ENCODE data around the gene ATF4. TPM values are rescaled to one million over a fixed set of nuclear protein-coding genes. Genes with fewer than 3 reads are reported as not detected.
A peak's percentile ranks its signal among the peaks of the same experiment; 100 is the strongest.

The ATF4 gene
- total RNA-seq, 1 experiment from 2014 or later = 488 TPM

- Histone ChIP-seq H3K27ac (no peak overlapping the region), H3K79me2 (ENCODE audit: low read depth) (peaks cover 41% of the 10 kb centered on the region), H3K4me1 (replicated peaks; ENCODE audit: insufficient read depth) (no peaks in the 10 kb centered on the region), H3K9me3 (ENCODE audit: insufficient read depth, low read depth) (no peaks in the 10 kb centered on the region), H4K20me1 (ENCODE audit: insufficient read depth) (peaks cover 46% of the 10 kb centered on the region), H3K4me2 (no peak overlapping the region), H3K27me3 (ENCODE audit: insufficient read depth, low read depth) (no peaks in the 10 kb centered on the region), H3F3A (ENCODE audit: insufficient read depth, low read depth) (peaks cover 31% of the 10 kb centered on the region; the same call in 1 of the 2 replicates), H3K36me3 (ENCODE audit: low read depth) (peaks cover 65% of the 10 kb centered on the region), H3K4me3 (no peak overlapping the region), H2AFZ (no peak overlapping the region), H3K9me2 (ENCODE audit: insufficient read depth) (no peaks in the 10 kb centered on the region)
- TF ChIP-seq CTCF (conservative IDR thresholded peaks at IDR 0.05) = no peak
- TF ChIP-seq EZH2 (IDR thresholded peaks at IDR 0.05; ENCODE audit: low read depth) = no peak
- ChIA-PET CTCF (interaction anchor here (0.7 kb wide), 1 partner anchor 17 kb away, joined by 3 read pairs; no protein-coding TSS in a partner anchor), POLR2A (ENCODE audit: unreplicated experiment) (no interaction called here)
- no TSS peak for BruUV-seq (replicated peaks)
- intact Hi-C loops (cut with micrococcal nuclease; ENCODE audit: unreplicated experiment) = no loop called here
- DNase-seq = no peak
Measured at GRCh38 chr22:39512026-39512425, 8.3 kb upstream of the ATF4 start.

- Histone ChIP-seq H3K4me3 (no peak overlapping the region), H3F3A (ENCODE audit: insufficient read depth, low read depth) (peaks cover 46% of the 10 kb centered on the region), H3K27me3 (ENCODE audit: insufficient read depth, low read depth) (no peaks in the 10 kb centered on the region), H3K27ac (no peak overlapping the region), H2AFZ (no peak overlapping the region), H3K9me3 (ENCODE audit: insufficient read depth, low read depth) (no peaks in the 10 kb centered on the region), H4K20me1 (ENCODE audit: insufficient read depth) (peaks cover 34% of the 10 kb centered on the region), H3K9me2 (ENCODE audit: insufficient read depth) (no peaks in the 10 kb centered on the region), H3K4me1 (replicated peaks; ENCODE audit: insufficient read depth) (peaks cover 8% of the 10 kb centered on the region), H3K36me3 (ENCODE audit: low read depth) (peaks cover 58% of the 10 kb centered on the region), H3K4me2 (no peak overlapping the region), H3K79me2 (ENCODE audit: low read depth) (peaks cover 36% of the 10 kb centered on the region; the same call in 1 of the 2 replicates)
- TF ChIP-seq EZH2 (IDR thresholded peaks at IDR 0.05; ENCODE audit: low read depth) (no peak), CTCF (conservative IDR thresholded peaks at IDR 0.05) (no peak)
- intact Hi-C loops (cut with micrococcal nuclease; ENCODE audit: unreplicated experiment) = no loop called here
- no TSS peak for BruUV-seq (replicated peaks)
- peak in 1 of 2 experiments; percentile 28 for DNase-seq
- ChIA-PET POLR2A (ENCODE audit: unreplicated experiment) (interaction anchor here (0.8 kb wide), 1 partner anchor 15 kb away, joined by 4 read pairs; no protein-coding TSS in a partner anchor), CTCF (interaction anchor here (0.5 to 0.9 kb wide), 2 partner anchors 78 to 114 kb away, joined by 3 to 4 read pairs; partner anchors contain the start of gene TAB1)
Measured at GRCh38 chr22:39513791-39514190, 6.6 kb upstream of the ATF4 start.

- ChIA-PET POLR2A (ENCODE audit: unreplicated experiment) (interaction anchor here (0.8 to 0.9 kb wide), 3 partner anchors 12 to 171 kb away, joined by 4 read pairs; partner anchors contain the start of gene MIEF1), CTCF (interaction anchor here (0.6 to 1.3 kb wide), 4 partner anchors 13 to 752 kb away, joined by 3 to 4 read pairs (median 3); partner anchors contain the start of genes MIEF1 and TAB1)
- H4K20me1 ChIP-seq (ENCODE audit: insufficient read depth) = peaks cover 27% of the 10 kb centered on the region
- no peak overlapping the region for H2AFZ ChIP-seq
- peaks cover 51% of the 10 kb centered on the region for H3K36me3 ChIP-seq (ENCODE audit: low read depth)
- no peak overlapping the region for H3K4me3 ChIP-seq
- no peak overlapping the region for H3K27ac ChIP-seq
- H3F3A ChIP-seq (ENCODE audit: insufficient read depth, low read depth) = peaks cover 53% of the 10 kb centered on the region
- H3K4me2 ChIP-seq = no peak overlapping the region
- no peaks in the 10 kb centered on the region for H3K9me3 ChIP-seq (ENCODE audit: insufficient read depth, low read depth)
- no peaks in the 10 kb centered on the region for H3K9me2 ChIP-seq (ENCODE audit: insufficient read depth)
- intact Hi-C loops (cut with micrococcal nuclease; ENCODE audit: unreplicated experiment) = no loop called here
- TF ChIP-seq EZH2 (IDR thresholded peaks at IDR 0.05; ENCODE audit: low read depth) (no peak), CTCF (conservative IDR thresholded peaks at IDR 0.05) (peak; percentile 86)
- H3K79me2 ChIP-seq (ENCODE audit: low read depth) = peaks cover 36% of the 10 kb centered on the region; the same call in 1 of the 2 replicates
- no TSS peak for BruUV-seq (replicated peaks)
- no peaks in the 10 kb centered on the region for H3K27me3 ChIP-seq (ENCODE audit: insufficient read depth, low read depth)
- peaks cover 11% of the 10 kb centered on the region for H3K4me1 ChIP-seq (replicated peaks; ENCODE audit: insufficient read depth)
- DNase-seq = peak; percentile 42 to 66
Measured at GRCh38 chr22:39514373-39514973, 5.9 kb upstream of the ATF4 start.

All from PC-9 (cell line).